Fibroblast of mammary gland (primary cell): ENCODE results near the gene SERPINF2.
A peak's percentile ranks its signal among the peaks of the same experiment; 100 is the strongest.

Experiments
- DNase-seq: peaks from one replicate; pipeline ENCODE4 v3.0.0-alpha.2; 2010; ENCODE audit warnings: low read depth
- H3K4me3 ChIP-seq: 2 replicates; pipeline ENCODE4 v1.5.1; 2011; ENCODE audit warnings: low read depth, mild to moderate bottlenecking, low read length, moderate library complexity; ENCODE audit not compliant: control insufficient read depth
- TF ChIP-seq, protein P1 (sequence below): conservative IDR thresholded peaks from 2 replicates; pipeline ENCODE4 v1.5.1; 2011; ENCODE audit warnings: low read depth, low read length, inconsistent platforms; ENCODE audit not compliant: control insufficient read depth, insufficient read depth

SERPINF2 gene

DNA sequence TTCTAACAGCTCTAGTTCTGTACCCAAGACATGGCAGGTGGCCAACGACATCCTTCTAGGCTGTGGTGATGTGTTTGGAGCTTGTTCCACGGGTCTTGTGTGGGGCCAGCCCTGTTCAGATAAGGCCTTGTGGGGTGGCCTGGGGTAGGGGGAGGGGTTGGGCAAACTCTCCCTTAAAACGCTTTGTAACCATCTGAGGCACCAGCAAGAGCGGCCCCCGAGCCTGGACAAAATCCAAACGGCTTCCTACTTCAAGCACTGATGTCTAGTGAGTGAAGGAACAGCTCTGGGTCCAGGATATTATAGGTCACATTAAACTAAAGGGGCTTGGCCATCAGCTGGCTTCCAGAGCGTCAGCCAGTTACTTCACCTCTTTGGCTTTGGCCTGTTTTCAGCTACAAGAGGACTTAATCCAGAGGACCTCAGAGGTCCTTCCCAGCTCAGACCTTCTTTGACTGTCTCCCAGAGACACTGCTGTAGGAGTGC lies 31.1 kb downstream of the SERPINF2 start:
- H3K4me3 ChIP-seq = no peak overlapping the region
- TF ChIP-seq, protein P1, sequence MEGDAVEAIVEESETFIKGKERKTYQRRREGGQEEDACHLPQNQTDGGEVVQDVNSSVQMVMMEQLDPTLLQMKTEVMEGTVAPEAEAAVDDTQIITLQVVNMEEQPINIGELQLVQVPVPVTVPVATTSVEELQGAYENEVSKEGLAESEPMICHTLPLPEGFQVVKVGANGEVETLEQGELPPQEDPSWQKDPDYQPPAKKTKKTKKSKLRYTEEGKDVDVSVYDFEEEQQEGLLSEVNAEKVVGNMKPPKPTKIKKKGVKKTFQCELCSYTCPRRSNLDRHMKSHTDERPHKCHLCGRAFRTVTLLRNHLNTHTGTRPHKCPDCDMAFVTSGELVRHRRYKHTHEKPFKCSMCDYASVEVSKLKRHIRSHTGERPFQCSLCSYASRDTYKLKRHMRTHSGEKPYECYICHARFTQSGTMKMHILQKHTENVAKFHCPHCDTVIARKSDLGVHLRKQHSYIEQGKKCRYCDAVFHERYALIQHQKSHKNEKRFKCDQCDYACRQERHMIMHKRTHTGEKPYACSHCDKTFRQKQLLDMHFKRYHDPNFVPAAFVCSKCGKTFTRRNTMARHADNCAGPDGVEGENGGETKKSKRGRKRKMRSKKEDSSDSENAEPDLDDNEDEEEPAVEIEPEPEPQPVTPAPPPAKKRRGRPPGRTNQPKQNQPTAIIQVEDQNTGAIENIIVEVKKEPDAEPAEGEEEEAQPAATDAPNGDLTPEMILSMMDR = no peak
- DNase-seq = peak; percentile 60

DNA sequence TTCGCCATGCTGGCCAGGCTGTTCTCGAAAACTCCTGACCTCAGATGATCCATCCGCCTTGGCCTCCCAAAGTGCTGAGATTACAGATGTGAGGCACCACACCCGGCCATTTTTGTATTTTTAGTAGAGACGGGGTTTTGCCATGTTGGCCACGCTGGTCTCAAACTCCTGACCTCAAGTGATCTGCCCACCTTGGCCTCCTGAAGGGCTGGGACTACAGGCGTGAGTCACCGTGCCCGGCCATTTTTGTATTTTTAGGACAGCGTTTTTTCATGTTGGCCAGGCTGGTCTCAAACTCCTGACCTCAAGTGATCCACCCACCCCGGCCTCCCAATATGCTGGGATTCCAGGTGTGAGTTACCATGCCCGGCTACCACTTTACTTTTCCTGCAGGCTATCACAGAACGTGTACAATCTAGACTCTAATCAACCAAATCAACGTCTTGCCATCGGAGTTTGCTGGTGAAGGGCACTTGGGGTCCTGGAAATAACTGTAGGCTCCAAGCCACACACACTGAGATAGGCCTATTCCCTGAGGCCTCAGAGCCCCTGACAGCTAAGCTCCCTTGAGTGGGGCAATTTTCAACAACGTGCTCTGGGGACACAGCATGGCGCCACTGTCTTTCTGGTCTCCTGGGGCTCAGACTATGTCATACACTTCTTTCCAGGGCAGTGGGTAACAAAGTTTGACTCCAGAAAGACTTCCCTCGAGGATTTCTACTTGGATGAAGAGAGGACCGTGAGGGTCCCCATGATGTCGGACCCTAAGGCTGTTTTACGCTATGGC lies 31.9 kb downstream of the SERPINF2 start:
- TF ChIP-seq, protein P1 = no peak
- no peak overlapping the region for H3K4me3 ChIP-seq
- DNase-seq = no peak

DNA sequence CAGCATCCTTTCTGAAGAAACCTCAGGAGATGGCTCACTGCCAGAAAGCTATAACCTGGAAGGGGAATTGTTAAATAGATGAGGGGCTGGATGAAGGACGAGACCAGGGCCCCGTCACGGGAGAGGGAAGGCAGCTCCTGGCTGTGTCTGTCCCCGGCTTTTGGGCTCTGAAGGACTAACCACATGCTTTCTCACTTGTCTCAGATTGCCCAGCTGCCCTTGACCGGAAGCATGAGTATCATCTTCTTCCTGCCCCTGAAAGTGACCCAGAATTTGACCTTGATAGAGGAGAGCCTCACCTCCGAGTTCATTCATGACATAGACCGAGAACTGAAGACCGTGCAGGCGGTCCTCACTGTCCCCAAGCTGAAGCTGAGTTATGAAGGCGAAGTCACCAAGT lies 33.7 kb downstream of the SERPINF2 start:
- DNase-seq = no peak
- H3K4me3 ChIP-seq = no peak overlapping the region
- TF ChIP-seq, protein P1 = no peak

DNA sequence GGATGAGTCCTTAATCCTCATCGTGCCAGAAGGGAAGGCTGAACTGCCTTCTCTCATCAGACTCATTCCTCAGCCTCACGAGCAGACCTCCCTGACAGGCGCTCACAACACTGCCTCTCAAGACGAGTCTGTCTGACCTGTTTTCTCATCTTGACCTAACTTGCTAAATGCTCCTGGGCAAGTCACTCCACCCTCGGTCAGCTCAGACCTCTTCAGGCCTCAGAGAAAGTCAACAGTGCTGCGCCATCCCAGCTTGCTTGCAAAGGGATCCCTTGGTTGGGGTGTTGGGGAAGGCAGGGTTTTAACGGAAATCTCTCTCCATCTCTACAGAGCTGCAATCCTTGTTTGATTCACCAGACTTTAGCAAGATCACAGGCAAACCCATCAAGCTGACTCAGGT lies 34.2 kb downstream of the SERPINF2 start:
- DNase-seq = no peak
- TF ChIP-seq, protein P1 = no peak
- H3K4me3 ChIP-seq = no peak overlapping the region

DNA sequence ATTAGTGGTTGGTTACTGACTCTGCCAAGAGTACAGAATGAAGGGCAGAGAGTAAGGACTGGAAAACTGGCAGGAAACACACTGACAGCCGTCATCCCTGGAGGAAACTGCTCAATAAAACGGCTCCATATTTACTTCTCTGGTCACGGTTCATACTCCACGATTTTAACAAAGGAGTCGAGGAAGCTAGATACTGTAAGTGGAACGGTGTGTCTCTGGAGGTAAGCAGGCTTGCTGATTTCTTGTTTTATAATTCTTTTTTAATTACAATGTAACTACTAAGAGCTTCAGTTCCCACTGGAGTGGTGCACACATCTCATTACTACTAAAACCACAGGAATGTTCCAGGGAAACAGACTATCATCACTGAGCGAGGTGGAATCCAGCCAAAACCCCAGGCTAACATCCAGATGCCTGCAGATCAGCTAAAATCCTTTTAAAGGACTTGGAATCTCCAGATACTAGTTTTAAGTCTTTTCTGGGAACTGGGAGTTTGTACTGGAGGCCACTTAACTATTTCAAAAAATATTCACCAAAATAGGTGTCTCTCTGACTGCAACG lies 37.0 kb downstream of the SERPINF2 start:
- TF ChIP-seq, protein P1 = no peak
- H3K4me3 ChIP-seq = no peak overlapping the region
- peak; percentile 99 for DNase-seq

DNA sequence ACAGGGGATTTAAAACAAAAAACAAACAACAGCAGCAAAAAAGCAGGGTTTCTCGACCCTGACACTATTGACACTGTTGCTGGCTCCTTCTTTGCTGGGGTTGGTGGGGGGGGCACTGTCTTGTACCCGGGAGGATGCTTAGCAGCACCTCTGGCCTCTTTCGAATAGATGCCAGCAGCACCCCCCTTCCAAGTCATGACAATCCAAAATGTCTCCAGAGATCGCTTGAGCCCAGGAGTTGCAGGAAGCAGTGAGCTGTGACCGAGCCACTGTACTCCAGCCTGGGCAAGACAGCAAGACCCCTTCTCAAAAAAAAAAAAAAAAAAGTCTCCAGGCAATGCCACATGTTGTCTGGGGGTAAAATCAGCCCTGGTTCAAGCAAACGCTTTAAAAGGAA lies 39.5 kb downstream of the SERPINF2 start:
- TF ChIP-seq, protein P1 = no peak
- DNase-seq = no peak
- no peak overlapping the region for H3K4me3 ChIP-seq

DNA sequence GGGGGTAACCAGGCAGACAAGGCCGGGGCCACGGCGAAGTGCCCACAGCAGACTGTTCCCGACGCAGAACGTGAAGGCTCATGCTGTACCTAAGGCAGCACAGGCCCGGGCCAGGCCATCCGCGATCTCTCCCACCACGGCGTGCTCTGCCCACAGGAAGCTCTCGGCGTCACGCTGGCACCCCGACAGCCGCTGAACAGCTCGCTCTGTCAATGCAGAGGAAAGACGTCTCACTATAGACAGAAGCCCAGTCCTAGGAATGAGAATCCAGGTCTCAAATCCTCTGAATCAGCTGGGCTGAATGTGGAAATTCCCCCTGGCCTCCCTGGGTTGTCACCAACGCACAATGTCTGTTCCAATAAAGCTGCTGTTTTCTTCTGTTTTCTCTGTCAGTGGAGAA lies 40.6 kb downstream of the SERPINF2 start:
- peak; percentile 67 for DNase-seq
- H3K4me3 ChIP-seq = no peak overlapping the region
- TF ChIP-seq, protein P1 = no peak
